ENCODE results near the gene TMEM108. TPM values are rescaled to one million over a fixed set of nuclear protein-coding genes. Genes with fewer than 3 reads are reported as not detected.

The TMEM108 gene
- total RNA-seq, 1 experiment from 2014 or later: not detected

- no peak for TF ChIP-seq TCF7L2 (IDR thresholded peaks at IDR 0.05; ENCODE audit: borderline replicate concordance, extremely low read depth, insufficient read depth, insufficient read length)
- no peak for TF ChIP-seq CBX3 (IDR thresholded peaks at IDR 0.05; ENCODE audit: low read depth)
- no peak for TF ChIP-seq SIN3A (IDR thresholded peaks at IDR 0.05; ENCODE audit: low read depth)
- no TSS peak for BruUV-seq (replicated peaks)
- no peak overlapping the region for H2AFZ ChIP-seq (ENCODE audit: low read depth, low read length, poor library complexity, severe bottlenecking)
- no peaks in the 10 kb centered on the region for H4K20me1 ChIP-seq (ENCODE audit: insufficient read depth)
- no peak overlapping the region for H3K9ac ChIP-seq (ENCODE audit: low read length)
- ChIA-PET RAD21 (ENCODE audit: low non-redundant PET in 1 of 2, low total read pairs in 2 of 2, uncharacterized antibody in 2 of 2, unreplicated experiment in 2 of 2) (no interaction called here), POLR2A (no interaction called here), CTCF (interaction anchor here (1.4 kb wide), 1 partner anchor 383 kb away, joined by 18 read pairs; no protein-coding TSS in a partner anchor)
- no peaks in the 10 kb centered on the region for H3K9me3 ChIP-seq (ENCODE audit: control insufficient read depth in 1 of 2, insufficient read depth in 1 of 2, low read depth in 1 of 2, low read length in 2 of 2)
- no peak overlapping the region for H3K4me3 ChIP-seq (replicated peaks in 1 of 2; ENCODE audit: low read depth in 1 of 2, low read length in 2 of 2)
- DNase-seq (ENCODE audit: low read depth, low spot score): no peak
- H3K36me3 ChIP-seq (ENCODE audit: control insufficient read depth in 1 of 2, insufficient read depth in 2 of 2, low read length in 2 of 2): no peaks in the 10 kb centered on the region
- H3K4me1 ChIP-seq (ENCODE audit: control insufficient read depth in 1 of 2, insufficient read depth in 2 of 2, low read length in 2 of 2): peaks cover 0 to 3% of the 10 kb centered on the region in 2 experiments; a peak in 2 of 4 replicates
- H3K4me2 ChIP-seq (ENCODE audit: low read length): no peak overlapping the region
- no peaks in the 10 kb centered on the region for H3K9me2 ChIP-seq (ENCODE audit: insufficient read depth)
- no peak overlapping the region for H3K27ac ChIP-seq (ENCODE audit: low read depth, low read length)
- H3K79me2 ChIP-seq (ENCODE audit: insufficient read depth, low read length): no peaks in the 10 kb centered on the region
- intact Hi-C loops (cut with micrococcal nuclease): no loop called here
- H3K27me3 ChIP-seq (ENCODE audit: insufficient read depth, low read length): peaks cover 16% of the 10 kb centered on the region; the same call in 1 of the 2 replicates
- no peak for ATAC-seq
Observed at GRCh38 chr3:133424937-133425869, 387.0 kb downstream of the TMEM108 start.

- Histone ChIP-seq H2AFZ (ENCODE audit: low read depth, low read length, poor library complexity, severe bottlenecking) (no peak overlapping the region), H3K4me3 (replicated peaks in 1 of 2; ENCODE audit: low read depth in 1 of 2, low read length in 2 of 2) (no peak overlapping the region), H3K4me2 (ENCODE audit: low read length) (no peak overlapping the region), H3K4me1 (ENCODE audit: control insufficient read depth in 1 of 2, insufficient read depth in 2 of 2, low read length in 2 of 2) (peaks cover 0 to 3% of the 10 kb centered on the region in 2 experiments; a peak in 2 of 4 replicates), H3K27ac (ENCODE audit: low read depth, low read length) (no peak overlapping the region), H3K36me3 (ENCODE audit: control insufficient read depth in 1 of 2, insufficient read depth in 2 of 2, low read length in 2 of 2) (no peaks in the 10 kb centered on the region), H3K9me2 (ENCODE audit: insufficient read depth) (no peaks in the 10 kb centered on the region), H3K27me3 (ENCODE audit: insufficient read depth, low read length) (peaks cover 16% of the 10 kb centered on the region; the same call in 1 of the 2 replicates), H3K9me3 (ENCODE audit: control insufficient read depth in 1 of 2, insufficient read depth in 1 of 2, low read depth in 1 of 2, low read length in 2 of 2) (no peaks in the 10 kb centered on the region), H4K20me1 (ENCODE audit: insufficient read depth) (no peaks in the 10 kb centered on the region), H3K9ac (ENCODE audit: low read length) (no peak overlapping the region), H3K79me2 (ENCODE audit: insufficient read depth, low read length) (no peaks in the 10 kb centered on the region)
- no peak for TF ChIP-seq TCF7L2 (IDR thresholded peaks at IDR 0.05; ENCODE audit: borderline replicate concordance, extremely low read depth, insufficient read depth, insufficient read length)
- no peak for TF ChIP-seq POLR2AphosphoS5 (IDR thresholded peaks at IDR 0.05; ENCODE audit: low read depth, low read length)
- TF ChIP-seq MAX (IDR thresholded peaks at IDR 0.05): no peak
- TF ChIP-seq ZFX (IDR thresholded peaks at IDR 0.05): no peak
- no peak for TF ChIP-seq CBX3 (IDR thresholded peaks at IDR 0.05; ENCODE audit: low read depth)
- TF ChIP-seq REST (IDR thresholded peaks at IDR 0.05; ENCODE audit: low read depth): no peak
- TF ChIP-seq YY1 (IDR thresholded peaks at IDR 0.05; ENCODE audit: extremely low read depth, insufficient replicate concordance, low read depth, low read length): no peak
- TF ChIP-seq CEBPB (IDR thresholded peaks at IDR 0.05; ENCODE audit: low read depth): no peak
- TF ChIP-seq EZH2 (IDR thresholded peaks at IDR 0.05): no peak
- no peak for TF ChIP-seq EZH2phosphoT487 (IDR thresholded peaks at IDR 0.05; ENCODE audit: borderline replicate concordance)
- TF ChIP-seq EGR1 (IDR thresholded peaks at IDR 0.05; ENCODE audit: low read depth): no peak
- TF ChIP-seq SIN3A (IDR thresholded peaks at IDR 0.05; ENCODE audit: low read depth): no peak
- no peak for TF ChIP-seq ZNF274 (IDR thresholded peaks at IDR 0.05; ENCODE audit: low read depth, low read length)
- TF ChIP-seq ATF3 (IDR thresholded peaks at IDR 0.05): no peak
- no peak for TF ChIP-seq SRF (IDR thresholded peaks at IDR 0.05; ENCODE audit: low read depth)
- no peak for TF ChIP-seq RAD21 (IDR thresholded peaks at IDR 0.05; ENCODE audit: low read depth)
- POLR2A ChIA-PET: no interaction called here
- intact Hi-C loops (cut with micrococcal nuclease): no loop called here
- RAD21 ChIA-PET (ENCODE audit: low non-redundant PET in 1 of 2, low total read pairs in 2 of 2, uncharacterized antibody in 2 of 2, unreplicated experiment in 2 of 2): no interaction called here
- DNase-seq (ENCODE audit: low read depth, low spot score) (no peak), ATAC-seq (no peak)
- CTCF ChIA-PET: no interaction called here
- BruUV-seq (replicated peaks): no TSS peak
Observed at GRCh38 chr3:133425898-133426297, 387.7 kb downstream of the TMEM108 start.
